OCI-LY7 (cell line): Measurements from ENCODE around the gene AOPEP. TPM values are rescaled to one million over a fixed set of nuclear protein-coding genes. Genes with fewer than 3 reads are reported as not detected.

ENCODE experiments used
- BruUV-seq: library from RNA; stranded (reverse); fragments of 400-500 nt; replicated peaks from 2 replicates; lab custom pipeline; 2021; lab: Mats Ljungman, UMichigan
- CTCF ChIA-PET: fragments of 300-600 bp; sonication (Branson Sonifier 250); formaldehyde crosslinking; loops from one replicate; lab custom pipeline; 2022; ENCODE audit warnings: antibody characterized with exemption; ENCODE audit not compliant: unreplicated experiment; lab: Charles Lee
- POLR2A ChIA-PET: fragments of 300-600 bp; sonication (Branson Sonifier 250); formaldehyde crosslinking; loops from one replicate; lab custom pipeline; 2022; ENCODE audit warnings: antibody characterized with exemption; lab: Charles Lee
- DNase-seq: peaks from one replicate; pipeline ENCODE4 v3.0.0-alpha.2; 2015; ENCODE audit warnings: low spot score
- H2AFZ ChIP-seq: fragments of 200-600 bp; sonication (generic), shearing (Covaris generic); 2 replicates; pipeline ENCODE4 v1.6.1; 2014; ENCODE audit warnings: mild to moderate bottlenecking, antibody characterized with exemption, low read length, moderate library complexity
- H3K27ac ChIP-seq: fragments of 200-600 bp; sonication (generic); 2 replicates; pipeline ENCODE4 v1.5.1; 2014; ENCODE audit warnings: mixed run types, low read depth, mild to moderate bottlenecking, moderate library complexity, low read length, inconsistent platforms; ENCODE audit not compliant: poor library complexity, severe bottlenecking
- H3K36me3 ChIP-seq: fragments of 200-600 bp; sonication (generic); 2 replicates; pipeline ENCODE4 v1.6.1; 2014; ENCODE audit warnings: mild to moderate bottlenecking, antibody characterized with exemption, low read length, moderate library complexity, mixed read lengths; ENCODE audit not compliant: insufficient read depth
- H3K4me1 ChIP-seq: fragments of 200-600 bp; sonication (generic); 2 replicates; pipeline ENCODE4 v1.5.1; 2014; ENCODE audit warnings: mild to moderate bottlenecking, low read length; ENCODE audit not compliant: insufficient read depth, poor library complexity, severe bottlenecking
- H3K4me2 ChIP-seq: fragments of 200-600 bp; sonication (generic); 2 replicates; pipeline ENCODE4 v1.6.1; 2014; ENCODE audit warnings: mild to moderate bottlenecking, low read length
- H3K4me3 ChIP-seq: fragments of 200-600 bp; sonication (generic); 2 replicates; pipeline ENCODE4 v1.5.1; 2014; ENCODE audit warnings: mild to moderate bottlenecking, low read depth, low read length; ENCODE audit not compliant: poor library complexity, severe bottlenecking
- H3K79me2 ChIP-seq: fragments of 200-600 bp; sonication (generic); 2 replicates; pipeline ENCODE4 v1.6.1; 2016; ENCODE audit warnings: low read depth, mild to moderate bottlenecking, low read length, moderate library complexity, mixed read lengths; ENCODE audit not compliant: insufficient read depth
- H3K9me2 ChIP-seq: fragments of 200-600 bp; sonication (generic); 2 replicates; pipeline ENCODE4 v1.6.1; 2016; ENCODE audit warnings: mild to moderate bottlenecking, low read length, mixed read lengths; ENCODE audit not compliant: insufficient read depth
- H3K9me3 ChIP-seq: fragments of 200-600 bp; sonication (generic); 2 replicates; pipeline ENCODE4 v1.6.1; 2014; ENCODE audit warnings: mild to moderate bottlenecking, mixed run types, low read length, mixed read lengths
- H4K20me1 ChIP-seq: fragments of 200-600 bp; sonication (generic); 2 replicates; pipeline ENCODE4 v1.6.1; 2014; ENCODE audit warnings: mild to moderate bottlenecking, antibody characterized with exemption, low read length, moderate library complexity, mixed read lengths; ENCODE audit not compliant: insufficient read depth
- EZH2phosphoT487 ChIP-seq: fragments of 200-600 bp; sonication (generic); IDR thresholded peaks from 2 replicates; pipeline ENCODE4 v1.6.1; 2018; ENCODE audit warnings: low read depth, borderline replicate concordance, mild to moderate bottlenecking, mixed run types, antibody characterized with exemption, low read length, moderate library complexity, mixed read lengths
- intact Hi-C: fragments of 100-400 bp; cut with micrococcal nuclease; formaldehyde crosslinking; loops from one replicate; pipeline ENCODE4 v1.10.0; 2022; ENCODE audit not compliant: unreplicated experiment
- total RNA-seq, 2 experiments: library from RNA; depleted of rRNA in 1 of 2; stranded (reverse); fragments of >200 nt in 1 of 2; shearing (Covaris generic) in 1 of 2; gene quantifications; 2 replicates each; pipeline ENCODE4 v1.2.3, GENCODE V29; 2014 to 2022
- TF ChIP-seq, protein P1 (sequence below): fragments of 200-600 bp; sonication (generic); conservative IDR thresholded peaks from 2 replicates; pipeline ENCODE4 v1.5.1; 2014; ENCODE audit warnings: mild to moderate bottlenecking, antibody characterized with exemption, low read length, moderate library complexity, mixed read lengths

AOPEP gene
- total RNA-seq, 2 experiments from 2014 or later = 17.3 to 24.3 TPM

DNA sequence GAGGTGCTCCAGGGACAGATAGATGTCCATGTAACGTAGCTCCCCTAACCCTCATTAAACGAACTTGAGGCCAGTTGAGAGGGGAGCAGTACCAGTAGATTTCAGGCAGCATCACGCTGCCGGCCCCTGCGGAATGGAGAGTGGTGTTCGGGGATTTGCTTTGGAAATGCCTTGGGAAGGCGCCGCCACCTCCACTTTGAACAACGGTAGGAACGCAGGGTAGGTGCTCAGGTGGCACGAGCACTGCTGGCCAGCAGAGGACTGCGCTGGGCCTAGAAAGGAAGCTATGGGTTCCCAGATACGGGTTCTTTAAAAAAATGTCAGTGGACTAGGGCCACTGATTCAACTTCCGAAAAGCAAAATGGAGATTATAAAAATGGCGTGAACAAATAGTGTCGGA, 319.3 kb downstream of the AOPEP start:
- H3K9me2 ChIP-seq = no peaks in the 10 kb centered on the region
- H3K36me3 ChIP-seq = no peaks in the 10 kb centered on the region
- ChIA-PET CTCF (no interaction called here), POLR2A (no interaction called here)
- no peaks in the 10 kb centered on the region for H3K9me3 ChIP-seq
- H4K20me1 ChIP-seq = no peaks in the 10 kb centered on the region
- no peak overlapping the region for H3K4me2 ChIP-seq
- no peak overlapping the region for H2AFZ ChIP-seq
- no peak overlapping the region for H3K27ac ChIP-seq
- no peak for DNase-seq
- no TSS peak for BruUV-seq
- no peak overlapping the region for H3K4me3 ChIP-seq
- intact Hi-C loops = no loop called here
- no peaks in the 10 kb centered on the region for H3K79me2 ChIP-seq
- no peak for TF ChIP-seq EZH2phosphoT487
- TF ChIP-seq, protein P1, sequence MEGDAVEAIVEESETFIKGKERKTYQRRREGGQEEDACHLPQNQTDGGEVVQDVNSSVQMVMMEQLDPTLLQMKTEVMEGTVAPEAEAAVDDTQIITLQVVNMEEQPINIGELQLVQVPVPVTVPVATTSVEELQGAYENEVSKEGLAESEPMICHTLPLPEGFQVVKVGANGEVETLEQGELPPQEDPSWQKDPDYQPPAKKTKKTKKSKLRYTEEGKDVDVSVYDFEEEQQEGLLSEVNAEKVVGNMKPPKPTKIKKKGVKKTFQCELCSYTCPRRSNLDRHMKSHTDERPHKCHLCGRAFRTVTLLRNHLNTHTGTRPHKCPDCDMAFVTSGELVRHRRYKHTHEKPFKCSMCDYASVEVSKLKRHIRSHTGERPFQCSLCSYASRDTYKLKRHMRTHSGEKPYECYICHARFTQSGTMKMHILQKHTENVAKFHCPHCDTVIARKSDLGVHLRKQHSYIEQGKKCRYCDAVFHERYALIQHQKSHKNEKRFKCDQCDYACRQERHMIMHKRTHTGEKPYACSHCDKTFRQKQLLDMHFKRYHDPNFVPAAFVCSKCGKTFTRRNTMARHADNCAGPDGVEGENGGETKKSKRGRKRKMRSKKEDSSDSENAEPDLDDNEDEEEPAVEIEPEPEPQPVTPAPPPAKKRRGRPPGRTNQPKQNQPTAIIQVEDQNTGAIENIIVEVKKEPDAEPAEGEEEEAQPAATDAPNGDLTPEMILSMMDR = no peak
- no peaks in the 10 kb centered on the region for H3K4me1 ChIP-seq

DNA sequence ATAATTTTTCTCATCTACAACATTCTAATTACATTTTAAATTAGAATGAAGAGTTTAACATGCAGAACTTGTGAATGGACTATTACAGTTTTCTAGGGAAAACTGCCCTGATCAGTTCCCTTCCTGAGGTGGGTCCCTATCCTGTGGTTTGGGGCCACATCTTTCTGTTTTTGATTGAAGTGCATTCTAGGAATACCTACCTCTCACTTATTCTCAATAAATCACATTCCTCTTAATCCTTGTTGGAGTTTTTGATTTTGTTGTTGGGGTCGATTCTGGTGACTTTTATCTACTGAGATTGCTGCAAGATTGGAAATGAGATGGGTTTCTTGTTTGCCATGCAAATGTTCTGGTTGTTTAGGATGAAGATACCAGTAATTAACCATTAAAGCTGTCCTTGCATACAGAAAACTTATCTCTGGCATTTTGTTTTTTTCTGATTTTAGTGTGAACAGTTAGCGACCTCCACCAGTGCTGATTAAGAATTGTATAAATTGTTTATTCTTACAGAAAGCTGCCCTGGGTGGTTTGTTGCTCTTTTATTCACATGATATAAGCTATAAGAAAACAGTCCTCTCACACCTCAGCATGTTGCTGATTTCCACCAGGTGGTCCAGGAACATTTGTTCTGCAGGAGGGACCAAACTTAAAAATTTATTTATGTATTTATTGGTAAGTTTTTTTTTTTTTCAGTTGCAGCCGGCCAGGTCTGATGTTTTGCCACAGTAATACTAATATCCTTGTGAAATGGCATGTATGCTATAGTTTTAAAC, 321.1 kb downstream of the AOPEP start:
- H3K4me2 ChIP-seq = peak overlapping the region; percentile 53; the same call in 1 of the 2 replicates
- no peaks in the 10 kb centered on the region for H3K9me3 ChIP-seq
- no TSS peak for BruUV-seq
- no peaks in the 10 kb centered on the region for H3K79me2 ChIP-seq
- no peaks in the 10 kb centered on the region for H3K4me1 ChIP-seq
- intact Hi-C loops = no loop called here
- no peaks in the 10 kb centered on the region for H3K9me2 ChIP-seq
- DNase-seq = no peak
- H3K4me3 ChIP-seq = no peak overlapping the region
- CTCF ChIA-PET = no interaction called here
- H4K20me1 ChIP-seq = no peaks in the 10 kb centered on the region
- TF ChIP-seq, protein P1 = no peak
- TF ChIP-seq EZH2phosphoT487 = no peak
- H3K27ac ChIP-seq = no peak overlapping the region
- no peak overlapping the region for H2AFZ ChIP-seq
- H3K36me3 ChIP-seq = no peaks in the 10 kb centered on the region
- POLR2A ChIA-PET = no interaction called here
